Measurements from ENCODE around the gene ALDH3A2.

Gene ALDH3A2

DNA sequence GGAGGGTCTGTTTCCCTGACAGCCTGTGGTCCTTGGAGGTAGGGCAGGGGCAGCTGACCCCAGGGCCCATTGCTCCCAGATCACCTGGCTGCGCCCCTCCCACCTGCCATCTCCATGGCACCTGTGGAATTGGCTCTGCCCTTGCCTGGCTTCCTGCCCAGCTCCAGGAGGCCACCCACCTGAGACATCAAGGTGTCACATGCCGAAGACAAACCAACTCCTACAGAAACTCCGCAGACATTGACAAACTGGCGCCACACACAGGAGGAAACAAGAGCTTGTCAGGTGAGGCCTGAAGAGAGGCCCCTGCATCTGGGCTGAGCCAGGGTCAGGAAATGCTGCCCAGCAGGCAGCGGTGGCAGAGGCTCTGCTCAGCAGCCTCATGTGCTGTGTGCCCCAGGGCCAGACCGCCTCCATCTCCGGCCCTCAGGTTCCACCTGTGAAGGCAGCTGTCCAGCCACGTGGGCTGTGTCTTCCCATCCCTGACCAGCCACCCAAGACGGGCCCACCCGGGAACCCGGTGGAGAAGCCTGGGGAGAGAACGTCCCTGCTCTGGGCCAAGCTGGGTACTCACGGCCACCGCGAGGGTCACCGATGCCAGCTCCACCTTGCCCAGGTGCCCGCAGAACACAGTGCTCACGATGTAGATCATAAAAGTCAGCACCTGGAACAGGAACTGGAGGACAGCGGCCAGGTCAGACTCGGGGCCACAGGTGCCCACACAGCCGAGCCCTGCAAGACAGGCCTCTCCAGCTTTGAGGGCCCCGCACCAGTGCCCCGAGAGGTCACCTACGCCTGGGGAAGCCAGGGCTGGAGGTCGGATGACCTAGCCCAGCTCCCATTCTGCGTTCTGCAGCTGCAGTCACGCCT is 66.2 kb downstream of the ALDH3A2 start:
- no peak for DNase-seq (ENCODE audit: low read depth)

DNA sequence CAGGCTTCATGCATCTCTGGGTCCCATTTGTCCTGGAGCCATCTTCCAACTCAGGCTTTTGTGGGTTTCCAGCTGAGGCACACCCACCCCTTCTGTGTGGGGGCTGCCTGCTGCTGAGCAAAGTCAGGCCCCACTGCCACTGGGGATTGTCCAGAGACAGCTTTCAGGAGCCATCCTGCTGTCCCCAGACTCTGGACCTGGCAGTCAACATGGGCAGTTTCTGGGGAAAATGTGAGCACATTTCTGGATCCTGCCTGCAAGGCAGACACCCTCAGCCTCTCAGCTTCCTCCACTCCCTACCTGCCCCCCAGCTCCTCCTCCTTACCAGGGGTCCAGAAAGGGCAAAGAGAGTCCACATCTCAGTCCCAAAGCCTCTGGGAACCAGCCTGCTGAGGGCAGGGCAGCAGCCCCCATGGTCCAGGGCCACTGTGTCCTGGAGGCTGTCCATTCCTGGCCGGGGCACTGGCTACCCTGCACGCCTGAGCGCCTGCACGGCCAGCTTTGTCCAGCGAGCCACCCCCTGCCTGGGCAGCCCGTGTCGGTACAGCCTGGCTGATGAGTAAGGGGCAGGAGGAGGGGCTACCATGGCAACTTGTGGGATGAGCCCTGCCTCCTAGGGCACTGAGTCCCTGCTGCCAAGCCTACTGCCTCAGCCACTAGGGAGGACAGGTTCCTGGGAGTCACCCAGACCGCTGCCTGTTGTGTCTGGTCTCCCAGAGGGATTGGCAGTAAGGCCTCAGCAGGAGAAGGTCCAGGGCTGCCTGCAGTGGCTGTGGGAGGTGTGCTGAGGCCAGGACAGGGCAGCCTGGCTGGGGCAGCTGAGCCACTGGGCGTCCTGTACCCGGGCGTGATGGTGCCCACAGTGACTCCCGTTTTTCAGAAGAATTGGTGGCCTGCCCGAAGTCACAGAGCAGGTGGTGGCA is 67.8 kb downstream of the ALDH3A2 start, which contains the start of gene SLC47A2:
Gene SLC47A2, minus strand, starts transcription at position 477 of the 923 bp plus-strand sequence. Its CDS starts 29 bp downstream, at position 448.
- DNase-seq (ENCODE audit: low read depth) = no peak

DNA sequence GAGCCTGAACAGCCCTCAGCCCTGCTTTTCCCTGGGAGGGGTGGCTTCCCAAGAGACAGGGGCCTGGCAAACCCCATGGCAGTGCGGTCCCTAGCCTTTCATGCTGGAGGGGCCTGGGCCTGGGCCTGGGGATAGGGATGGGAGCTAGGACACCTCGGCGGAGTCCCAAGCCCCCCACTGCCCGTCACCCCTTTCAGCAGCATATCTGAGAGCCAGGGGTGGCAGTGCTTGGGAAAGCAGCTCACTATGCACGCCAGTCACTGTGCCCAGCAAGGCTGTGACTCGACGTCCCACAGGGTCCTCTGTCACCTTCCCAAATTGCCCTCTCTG is 68.4 kb downstream of the ALDH3A2 start:
- DNase-seq (ENCODE audit: low read depth) = no peak

DNA sequence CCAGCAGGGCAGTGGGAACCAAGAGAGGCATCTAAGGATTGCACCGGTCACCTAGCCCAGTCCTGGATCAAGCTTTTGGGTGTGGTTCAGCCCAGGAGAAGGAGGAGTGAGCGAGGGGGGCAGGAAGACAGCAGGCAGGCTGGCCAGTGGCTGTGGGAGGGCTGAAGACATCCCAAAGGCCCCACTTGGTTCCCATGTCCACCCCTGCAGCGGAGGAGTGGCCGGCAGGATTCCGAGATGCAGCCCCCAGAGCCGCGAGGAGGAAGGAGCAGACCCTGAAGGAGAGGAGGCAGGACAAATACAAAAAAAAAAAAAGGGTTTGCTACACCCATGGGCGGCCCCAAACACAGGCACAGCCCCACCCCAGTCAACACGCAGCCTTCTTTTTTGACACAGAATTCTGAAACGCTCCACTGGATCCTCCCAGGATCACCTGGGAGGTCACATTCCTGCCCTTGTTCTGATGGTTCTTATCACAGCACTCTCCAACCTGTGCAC is 68.9 kb downstream of the ALDH3A2 start:
- DNase-seq (ENCODE audit: low read depth) = no peak

DNA sequence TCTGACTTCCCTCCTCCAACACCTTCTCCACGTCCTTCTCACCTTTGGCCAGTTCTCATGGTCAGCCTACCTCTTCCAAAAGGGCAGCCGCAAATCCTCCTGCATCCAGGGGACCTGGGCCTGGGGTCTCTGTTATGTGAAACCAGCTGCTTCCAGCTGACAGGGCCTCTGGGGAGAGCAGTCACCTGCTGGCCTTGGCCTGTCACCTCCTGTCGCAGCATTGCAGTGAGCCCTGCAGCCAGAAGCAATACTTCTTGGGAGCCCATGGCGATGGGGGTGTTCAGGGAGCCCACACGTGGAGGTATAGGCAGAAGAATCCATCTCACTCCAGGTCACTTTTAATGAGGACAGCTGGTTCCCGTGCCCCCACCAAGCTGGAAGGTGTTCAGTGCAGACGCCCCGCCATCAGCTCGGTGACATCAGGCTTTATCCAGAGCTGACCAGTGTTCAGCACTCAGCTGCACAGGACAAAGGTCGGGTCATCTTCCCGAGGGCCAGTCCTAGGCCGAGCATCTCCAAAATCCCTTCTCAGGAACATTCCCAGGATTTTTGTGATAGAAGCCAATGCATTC is 69.6 kb downstream of the ALDH3A2 start:
- DNase-seq (ENCODE audit: low read depth) = no peak

DNA sequence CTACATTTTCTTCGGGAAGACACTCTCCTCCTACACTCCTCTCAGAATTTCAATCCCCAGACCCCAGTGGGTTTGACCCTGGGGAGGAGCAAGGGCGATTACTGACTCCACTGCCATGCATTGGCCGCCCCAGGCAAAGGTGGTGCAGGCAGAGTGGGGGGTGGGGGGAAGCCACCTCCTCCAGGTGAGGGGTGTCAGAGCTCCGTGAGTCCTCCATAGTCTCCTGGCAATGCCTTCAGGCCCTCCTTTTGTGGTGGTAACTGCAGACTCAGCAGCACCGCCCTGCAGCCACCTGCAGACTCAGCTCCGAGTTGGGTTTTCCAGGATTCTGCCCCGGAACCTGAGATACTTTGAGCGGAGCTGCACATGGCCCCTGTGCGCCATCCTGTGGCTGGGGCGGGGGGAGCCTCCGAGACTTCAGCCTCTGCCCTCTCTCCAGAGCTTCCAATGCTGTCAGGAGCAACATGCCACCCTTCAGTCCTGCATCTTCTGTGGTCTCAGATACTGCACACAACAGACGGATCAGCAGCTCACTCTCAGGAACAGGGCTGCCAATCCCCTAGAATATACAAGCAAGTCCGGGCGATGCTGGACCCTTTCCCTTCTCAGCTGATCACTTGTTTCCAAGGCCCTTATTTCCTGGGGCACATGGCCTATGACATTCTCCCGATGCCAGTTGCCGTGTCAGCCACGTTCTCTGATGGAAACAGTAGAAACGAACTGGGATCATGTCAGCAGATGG is 70.2 kb downstream of the ALDH3A2 start:
- DNase-seq (ENCODE audit: low read depth) = no peak

DNA sequence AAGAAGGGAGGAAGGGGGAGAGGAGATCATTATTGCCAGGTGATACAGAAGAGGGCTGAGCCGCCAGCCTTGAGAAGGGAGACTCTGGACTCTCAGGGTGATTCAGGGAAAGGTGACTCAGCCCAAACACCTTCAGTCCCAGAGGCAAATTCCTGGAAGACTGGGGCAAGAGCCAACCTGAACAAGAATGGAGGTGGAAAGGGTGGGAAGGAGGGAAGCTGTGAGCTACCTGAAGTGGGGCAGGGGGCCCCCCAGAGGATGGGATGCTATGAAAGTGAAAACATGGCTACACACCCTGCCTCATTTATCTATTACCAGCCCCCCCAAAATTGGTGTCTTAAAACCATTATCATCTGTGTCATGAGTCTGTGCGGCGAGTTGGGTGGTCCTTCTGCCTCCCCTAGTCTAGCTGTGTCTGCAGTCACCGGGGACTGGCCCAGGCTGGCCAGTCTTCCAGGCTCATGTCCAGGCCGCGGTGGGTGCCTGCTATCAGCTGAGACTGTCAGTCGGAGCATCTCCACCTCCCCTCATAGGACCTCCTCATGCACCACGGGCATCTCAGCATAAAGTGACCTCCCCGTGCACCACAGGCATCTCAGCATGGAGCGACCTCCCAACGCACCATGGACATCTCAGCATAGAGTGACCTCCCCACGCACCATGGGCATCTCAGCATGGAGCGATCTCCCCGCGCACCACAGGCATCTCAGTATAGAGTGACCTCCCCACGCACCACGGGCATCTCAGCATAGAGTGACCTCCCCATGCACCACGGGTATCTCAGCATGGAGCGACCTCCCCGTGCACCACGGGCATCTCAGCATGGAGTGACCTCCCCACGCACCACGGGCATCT is 71.0 kb downstream of the ALDH3A2 start:
- DNase-seq (ENCODE audit: low read depth) = no peak

DNA sequence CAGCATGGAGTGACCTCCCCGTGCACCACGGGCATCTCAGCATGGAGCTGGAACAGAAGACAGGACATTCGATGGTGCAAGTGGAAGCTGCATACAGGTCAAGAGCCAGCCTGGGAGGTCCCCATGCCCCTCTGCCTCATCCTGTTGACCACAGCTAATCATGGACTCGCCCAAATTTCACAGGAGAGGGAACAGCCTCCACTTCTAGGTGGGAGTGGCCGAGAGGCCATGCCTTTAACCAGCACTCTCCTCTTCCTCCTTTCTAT is 71.6 kb downstream of the ALDH3A2 start:
- DNase-seq (ENCODE audit: low read depth) = no peak

DNA sequence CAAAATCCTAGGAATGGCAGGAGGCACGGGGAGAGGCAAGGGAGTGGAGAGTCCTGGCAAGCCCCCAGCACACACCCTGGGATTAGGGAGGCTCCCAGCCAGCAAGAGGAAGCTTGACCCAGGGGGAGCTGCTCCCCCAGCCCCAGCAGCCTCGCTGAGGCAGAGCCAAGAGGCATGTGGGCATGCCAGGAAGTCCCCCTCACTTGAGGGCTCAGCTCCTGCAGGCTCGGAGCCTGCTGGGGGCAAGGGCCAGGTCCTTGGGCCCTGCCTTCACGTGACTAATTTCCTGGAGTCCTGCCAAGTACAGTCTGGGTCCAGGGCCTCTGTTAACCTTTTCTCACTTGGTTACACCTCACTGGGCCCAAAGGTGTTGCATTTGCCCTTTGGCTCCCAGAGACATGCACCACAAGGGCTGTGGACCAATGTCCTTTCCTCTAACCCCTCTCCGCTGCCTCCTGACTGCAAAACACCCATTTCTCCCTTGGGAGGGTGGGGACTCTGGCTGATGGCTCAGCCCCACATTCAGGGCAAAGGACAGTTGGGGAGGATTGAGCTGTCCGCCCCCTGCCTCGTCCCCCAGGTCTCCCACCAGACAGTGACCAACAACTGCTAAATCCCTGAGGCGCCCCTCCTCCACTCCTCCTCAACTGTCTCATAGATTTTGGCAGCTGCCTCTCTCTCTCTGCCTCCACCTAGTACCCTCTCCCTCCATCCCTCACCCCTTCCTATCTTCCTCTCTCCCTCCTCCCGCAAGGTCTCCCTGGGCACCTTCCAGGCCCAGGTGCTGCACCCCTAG is 72.3 kb downstream of the ALDH3A2 start:
- no peak for DNase-seq (ENCODE audit: low read depth)

DNA sequence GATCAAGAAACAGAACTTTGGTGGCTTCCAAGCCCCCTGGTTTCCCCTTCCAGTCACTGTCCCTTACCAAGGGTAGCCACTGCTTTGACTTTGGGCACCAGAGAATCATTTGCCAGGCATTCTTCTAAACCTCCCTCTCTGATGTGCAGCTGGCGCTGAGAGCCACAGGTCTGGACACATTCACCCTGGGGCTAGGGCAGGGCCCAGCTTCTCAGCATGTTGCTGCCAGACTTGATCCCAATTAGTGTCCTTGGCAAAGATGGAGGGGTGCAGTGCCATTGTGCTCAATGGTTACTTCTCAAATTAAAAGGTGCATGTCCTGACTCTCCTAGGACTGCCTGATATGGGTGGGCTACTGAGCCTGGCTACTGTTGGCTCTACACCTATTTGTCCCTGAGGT is 75.4 kb downstream of the ALDH3A2 start:
- no peak for DNase-seq (ENCODE audit: low read depth)

DNA sequence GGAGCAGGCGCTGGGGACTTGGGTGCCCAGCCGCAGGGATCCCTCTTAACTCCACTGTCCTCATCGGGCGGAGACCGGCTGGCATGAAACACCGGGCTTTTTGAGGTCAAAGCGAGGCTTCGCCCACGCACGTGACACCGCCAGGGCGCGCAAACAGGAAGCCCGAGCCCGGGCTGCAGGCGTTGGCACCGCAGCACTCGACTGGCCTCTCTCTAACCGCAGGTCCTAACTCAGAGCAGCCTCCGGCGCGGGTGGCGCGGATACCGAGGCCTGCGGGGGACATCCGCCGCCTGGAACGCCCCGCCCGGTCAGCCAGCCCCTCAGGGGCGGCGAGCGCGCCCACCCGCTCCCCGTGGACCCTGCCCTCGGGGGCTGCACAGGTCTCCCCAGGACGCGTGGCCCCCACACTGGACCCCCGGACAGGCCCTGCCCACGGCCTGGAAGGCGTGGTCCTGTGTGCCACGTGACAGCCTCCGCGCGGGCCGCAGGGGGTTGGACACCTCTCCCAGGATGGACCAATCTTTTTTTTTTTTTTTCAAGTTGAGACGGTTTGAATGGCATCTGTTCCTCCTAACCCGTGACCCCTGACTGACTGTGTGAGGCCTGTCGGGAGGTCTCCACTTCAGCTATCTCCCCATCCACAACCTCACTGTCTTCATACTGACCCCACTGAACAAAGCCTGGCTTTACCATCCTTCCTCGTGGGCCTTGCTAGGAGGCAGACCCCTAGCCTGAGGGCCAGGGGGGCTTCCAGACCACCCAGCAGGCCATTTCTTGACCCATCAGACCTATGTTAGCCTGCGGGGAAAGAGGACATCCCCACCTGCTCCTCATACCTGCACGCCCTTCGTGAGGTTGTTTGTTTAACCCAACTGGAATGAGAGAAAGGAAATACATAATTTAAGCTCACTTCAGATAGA is 76.2 kb downstream of the ALDH3A2 start:
- no peak for DNase-seq (ENCODE audit: low read depth)

DNA sequence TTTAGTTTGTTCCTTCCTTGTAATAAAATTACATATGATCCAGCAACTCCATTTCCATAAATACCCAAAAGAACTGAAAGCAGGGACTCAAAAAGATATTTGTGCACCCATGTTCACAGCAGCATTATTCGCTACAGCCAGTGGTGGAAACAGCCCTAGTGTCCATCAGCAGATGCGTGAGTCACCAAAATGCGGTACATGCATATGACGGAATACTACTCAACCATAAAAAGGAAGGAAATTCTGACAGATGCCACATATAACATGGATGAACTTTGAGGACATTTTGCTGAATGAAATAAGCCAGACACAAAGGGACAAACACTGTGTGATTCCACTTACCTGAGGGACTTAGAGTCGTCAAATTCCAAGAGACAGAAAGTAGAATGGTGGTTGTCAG is 76.9 kb downstream of the ALDH3A2 start:
- DNase-seq (ENCODE audit: low read depth) = no peak

DNA sequence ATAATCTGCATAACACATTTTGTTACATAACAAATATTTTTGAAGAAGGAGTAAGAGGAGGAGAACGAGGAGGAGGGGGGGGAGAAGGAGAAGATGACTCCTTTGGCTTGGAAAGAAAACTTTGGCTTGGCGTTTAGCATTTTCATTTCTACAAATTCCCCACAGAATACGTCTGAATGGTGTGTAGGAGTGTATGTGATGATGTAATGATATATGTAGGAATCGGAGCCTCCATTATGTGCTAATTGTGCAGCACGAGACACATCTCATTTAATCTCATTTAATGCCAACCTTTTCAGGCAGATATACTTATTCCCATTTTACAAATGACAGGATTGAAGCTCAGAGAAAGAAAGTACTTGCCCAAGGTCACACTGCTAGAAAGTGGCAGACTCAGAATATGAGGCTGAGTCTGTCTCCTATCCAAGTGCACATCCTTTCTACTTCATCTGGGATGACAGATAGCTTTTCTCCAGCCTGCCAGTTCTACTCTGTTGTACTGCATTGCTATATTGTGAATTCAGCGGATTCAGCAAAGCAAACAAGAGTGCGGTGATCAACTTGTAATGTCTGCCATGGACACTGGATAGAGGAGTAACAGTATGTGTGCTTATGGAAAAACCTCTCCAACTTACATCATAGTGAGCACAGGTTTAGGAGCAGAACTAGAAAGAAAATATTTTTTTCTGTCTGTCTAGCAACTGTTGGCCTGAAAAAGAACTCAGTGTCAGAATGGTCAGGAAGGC is 78.3 kb downstream of the ALDH3A2 start:
- DNase-seq (ENCODE audit: low read depth) = no peak
